IMR-90 (cell line): ENCODE data around the gene CYP4F3. TPM values are rescaled to one million over a fixed set of nuclear protein-coding genes. Genes with fewer than 3 reads are reported as not detected.

Source experiments
- ATAC-seq: fragments of 200-7000 bp; cut with Tn5 transposase; 2 replicates; pipeline ENCODE4 v1.9.1; 2020; ENCODE audit warnings: low read depth, mild to moderate bottlenecking, moderate library complexity
- BruUV-seq: library from RNA; stranded (reverse); fragments of 400-500 nt; replicated peaks from 2 replicates; lab custom pipeline; 2021; lab: Mats Ljungman, UMichigan
- CTCF ChIA-PET: fragments of 300-600 bp; formaldehyde crosslinking; extraction: SDS; loops from one replicate; lab custom pipeline; 2021; ENCODE audit warnings: antibody characterized with exemption; lab: Yijun Ruan, JAX
- POLR2A ChIA-PET: fragments of 300-600 bp; sonication (Branson Sonifier 250); formaldehyde crosslinking; loops from one replicate; lab custom pipeline; 2022; ENCODE audit warnings: antibody characterized with exemption; ENCODE audit not compliant: unreplicated experiment; lab: Charles Lee
- DNase-seq: peaks from one replicate; pipeline ENCODE4 v3.0.0; 2013
- H2AFZ ChIP-seq: replicated peaks from 2 replicates; pipeline ENCODE3; 2013; ENCODE audit warnings: low read length, mild to moderate bottlenecking; ENCODE audit not compliant: poor library complexity
- H2AK5ac ChIP-seq: 2 replicates; pipeline ENCODE4 v1.6.1; 2013; ENCODE audit warnings: low read depth, low read length, inconsistent platforms
- H2AK9ac ChIP-seq: replicated peaks from 2 replicates; pipeline ENCODE3; 2013; ENCODE audit warnings: mild to moderate bottlenecking, low read depth, low read length, moderate library complexity; ENCODE audit not compliant: poor library complexity
- H2BK120ac ChIP-seq: 2 replicates; pipeline ENCODE4 v1.6.1; 2013; ENCODE audit warnings: low read depth, low read length, inconsistent platforms
- H2BK15ac ChIP-seq: 3 replicates; pipeline ENCODE4 v1.6.1; 2013; ENCODE audit warnings: low read depth, low read length, inconsistent platforms
- H2BK20ac ChIP-seq: 2 replicates; pipeline ENCODE4 v1.6.1; 2013; ENCODE audit warnings: low read depth, mild to moderate bottlenecking, inconsistent platforms, low read length, moderate library complexity
- H2BK5ac ChIP-seq: 2 replicates; pipeline ENCODE4 v1.6.1; 2013; ENCODE audit warnings: mild to moderate bottlenecking, low read depth, low read length, inconsistent platforms; ENCODE audit not compliant: poor library complexity, severe bottlenecking
- H3K14ac ChIP-seq: replicated peaks from 2 replicates; pipeline ENCODE4 v1.6.1; 2013; ENCODE audit warnings: low read depth, low read length, inconsistent platforms
- H3K18ac ChIP-seq: 2 replicates; pipeline ENCODE4 v1.6.1; 2013; ENCODE audit warnings: low read depth, low read length, control low read depth
- H3K23ac ChIP-seq: 2 replicates; pipeline ENCODE4 v1.6.1; 2013; ENCODE audit warnings: low read depth, low read length, inconsistent platforms
- H3K27ac ChIP-seq: 2 replicates; pipeline ENCODE4 v1.5.1; 2013; ENCODE audit warnings: mild to moderate bottlenecking, control low read depth, low read length; ENCODE audit not compliant: insufficient read depth
- H3K27me3 ChIP-seq: 2 replicates; pipeline ENCODE4 v1.6.1; 2013; ENCODE audit warnings: low read length; ENCODE audit not compliant: control insufficient read depth, insufficient read depth
- H3K36me3 ChIP-seq: 2 replicates; pipeline ENCODE4 v1.6.1; 2013; ENCODE audit warnings: low read length, mixed read lengths; ENCODE audit not compliant: control insufficient read depth, insufficient read depth
- H3K4ac ChIP-seq: 2 replicates; pipeline ENCODE4 v1.6.1; 2013; ENCODE audit warnings: low read depth, low read length, inconsistent platforms
- H3K4me1 ChIP-seq: 2 replicates; pipeline ENCODE4 v1.6.1; 2013; ENCODE audit warnings: low read length, mixed read lengths; ENCODE audit not compliant: control insufficient read depth, insufficient read depth
- H3K4me2 ChIP-seq: 2 replicates; pipeline ENCODE4 v1.6.1; 2013; ENCODE audit warnings: low read depth, mild to moderate bottlenecking, control low read depth, low read length, moderate library complexity
- H3K4me3 ChIP-seq: 2 replicates; pipeline ENCODE4 v1.5.1; 2013; ENCODE audit warnings: low read depth, mild to moderate bottlenecking, control low read depth, low read length, moderate library complexity; ENCODE audit not compliant: insufficient read depth
- H3K56ac ChIP-seq: 2 replicates; pipeline ENCODE4 v1.6.1; 2013; ENCODE audit warnings: low read length, inconsistent platforms; ENCODE audit not compliant: insufficient read depth; ENCODE audit errors: extremely low read depth
- H3K79me1 ChIP-seq, 2 experiments: 2 replicates each; pipeline ENCODE4 v1.6.1; 2013; ENCODE audit warnings: low read length in 2 of 2, inconsistent platforms in 1 of 2, low read depth in 1 of 2
- H3K9ac ChIP-seq: 2 replicates; pipeline ENCODE4 v1.6.1; 2013; ENCODE audit warnings: low read depth, low read length, control low read depth
- H3K9me1 ChIP-seq: 2 replicates; pipeline ENCODE4 v1.6.1; 2013; ENCODE audit warnings: low read length, inconsistent platforms; ENCODE audit not compliant: insufficient read depth
- H3K9me3 ChIP-seq: 2 replicates; pipeline ENCODE4 v1.6.1; 2013; ENCODE audit warnings: low read length; ENCODE audit not compliant: control insufficient read depth, insufficient read depth
- H4K20me1 ChIP-seq: 2 replicates; pipeline ENCODE4 v1.6.1; 2013; ENCODE audit warnings: low read length, inconsistent platforms; ENCODE audit not compliant: insufficient read depth
- H4K5ac ChIP-seq: 2 replicates; pipeline ENCODE4 v1.6.1; 2013; ENCODE audit warnings: mild to moderate bottlenecking, low read depth, low read length, control low read depth
- H4K8ac ChIP-seq, 2 experiments: 2 replicates each; pipeline ENCODE4 v1.6.1; 2013; ENCODE audit warnings: low read depth in 2 of 2, low read length in 2 of 2, control low read depth in 1 of 2, inconsistent platforms in 1 of 2
- H4K91ac ChIP-seq: 2 replicates; pipeline ENCODE4 v1.6.1; 2013; ENCODE audit warnings: low read depth, low read length, inconsistent platforms; ENCODE audit not compliant: insufficient read depth
- BHLHE40 ChIP-seq: fragments of 150-350 bp; IDR thresholded peaks from 2 replicates; pipeline ENCODE4 v1.6.1; 2016; ENCODE audit warnings: mild to moderate bottlenecking, low read depth, low read length
- CEBPB ChIP-seq: IDR thresholded peaks from 2 replicates; pipeline ENCODE4 v1.6.1; 2012; ENCODE audit warnings: low read depth, low read length, improper control_type of control experiment
- CHD1 ChIP-seq: IDR thresholded peaks from 2 replicates; pipeline ENCODE4 v1.6.1; 2012; ENCODE audit warnings: low read depth, low read length, improper control_type of control experiment
- CTCF ChIP-seq: conservative IDR thresholded peaks from 2 replicates; pipeline ENCODE4 v1.5.1; 2012; ENCODE audit warnings: mild to moderate bottlenecking, low read depth, low read length, improper control_type of control experiment
- ELK1 ChIP-seq: fragments of 150-350 bp; IDR thresholded peaks from 2 replicates; pipeline ENCODE4 v1.6.1; 2016; ENCODE audit warnings: low read depth, mild to moderate bottlenecking, low read length, moderate library complexity, borderline replicate concordance
- FOS ChIP-seq: fragments of 150-350 bp; IDR thresholded peaks from 2 replicates; pipeline ENCODE4 v1.6.1; 2016; ENCODE audit warnings: low read depth, low read length
- MAFK ChIP-seq: IDR thresholded peaks from 2 replicates; pipeline ENCODE4 v1.6.1; 2012; ENCODE audit warnings: low read depth, low read length, improper control_type of control experiment
- MAZ ChIP-seq: IDR thresholded peaks from 2 replicates; pipeline ENCODE4 v1.6.1; 2012; ENCODE audit warnings: low read depth, mild to moderate bottlenecking, low read length, improper control_type of control experiment, moderate library complexity, borderline replicate concordance
- MXI1 ChIP-seq: IDR thresholded peaks from 2 replicates; pipeline ENCODE4 v1.6.1; 2012; ENCODE audit warnings: low read depth, mild to moderate bottlenecking, low read length, moderate library complexity, borderline replicate concordance
- NFE2L2 ChIP-seq: fragments of 150-350 bp; IDR thresholded peaks from 2 replicates; pipeline ENCODE4 v1.6.1; 2016; ENCODE audit warnings: low read depth, mild to moderate bottlenecking, low read length
- POLR2A ChIP-seq: IDR thresholded peaks from 2 replicates; pipeline ENCODE4 v1.6.1; 2012; ENCODE audit warnings: mild to moderate bottlenecking, low read depth, low read length
- RAD21 ChIP-seq: IDR thresholded peaks from 2 replicates; pipeline ENCODE4 v1.6.1; 2012; ENCODE audit warnings: low read length, improper control_type of control experiment
- RCOR1 ChIP-seq: IDR thresholded peaks from 2 replicates; pipeline ENCODE4 v1.6.1; 2012; ENCODE audit warnings: mild to moderate bottlenecking, low read length, improper control_type of control experiment; ENCODE audit not compliant: insufficient replicate concordance
- RFX5 ChIP-seq: IDR thresholded peaks from 2 replicates; pipeline ENCODE4 v1.8.0; 2012; ENCODE audit warnings: low read depth, mild to moderate bottlenecking, low read length, moderate library complexity
- SMC3 ChIP-seq: fragments of 150-350 bp; IDR thresholded peaks from 2 replicates; pipeline ENCODE4 v1.6.1; 2016; ENCODE audit warnings: low read depth, mild to moderate bottlenecking, antibody characterized with exemption, low read length, moderate library complexity
- USF2 ChIP-seq: fragments of 150-350 bp; IDR thresholded peaks from 2 replicates; pipeline ENCODE4 v1.6.1; 2017; ENCODE audit warnings: mild to moderate bottlenecking, antibody characterized with exemption, low read length, low read depth
- WGBS, 2 experiments: methylation state at CpG; one replicate each; pipeline versions ENCODE4 v1.1.5 to v1.1.7; 2013; ENCODE audit warnings: missing lambda C conversion rate in 2 of 2; ENCODE audit not compliant: insufficient read length in 1 of 2; ENCODE audit errors: extremely low coverage in 2 of 2; 5-methylcytosine and 5-hydroxymethylcytosine counted together
- dilution Hi-C: fragments of 300-500 bp; cut with HindIII; formaldehyde crosslinking; loops from one replicate; pipeline ENCODE4 v1.14.3; 2018; ENCODE audit warnings: low sequenced_read_pairs; ENCODE audit not compliant: unreplicated experiment
- in situ Hi-C: fragments of 300-500 bp; cut with MboI; formaldehyde crosslinking; loops from 3 replicates; pipeline ENCODE4 v1.14.3; 2019; ENCODE audit warnings: low sequenced_read_pairs, inconsistent platforms, mixed read lengths
- intact Hi-C: fragments of 100-400 bp; cut with micrococcal nuclease; formaldehyde crosslinking; loops from 2 replicates; pipeline ENCODE4 v1.10.0; 2022
- polyA plus RNA-seq, 3 experiments: library from polyadenylated mRNA; depleted of rRNA; stranded (reverse); fragments of >200 nt; gene quantifications; 2 replicates each; pipeline ENCODE4 v1.2.3, GENCODE V29; 2012; ENCODE audit warnings: low replicate concordance in 1 of 3
- total RNA-seq: library from RNA; depleted of rRNA; stranded (reverse); fragments of >200 nt; gene quantifications from 2 replicates; pipeline ENCODE4 v1.2.3, GENCODE V29; 2012

CYP4F3 gene
- total and polyA plus RNA-seq, 2 of the 4 experiments (the other 2 are of a cell fraction), result not detected

- H2AK5ac ChIP-seq, result no peak overlapping the region
- no TSS peak for BruUV-seq
- H3K27me3 ChIP-seq, result no peaks in the 10 kb centered on the region
- H4K8ac ChIP-seq, result no peak overlapping the region
- H3K79me1 ChIP-seq, result no peaks in the 10 kb centered on the region
- H2AK9ac ChIP-seq, result no peak overlapping the region
- H3K23ac ChIP-seq, result no peak overlapping the region
- no peak overlapping the region for H3K4me2 ChIP-seq
- no peak overlapping the region for H4K5ac ChIP-seq
- no peaks in the 10 kb centered on the region for H3K36me3 ChIP-seq
- WGBS, 2 experiments, result 100% methylated on average over 2 of the region's 4 CpGs; no CpG with 5 or more reads in 1 of the 2 experiments
- H3K9me3 ChIP-seq, result peaks cover 11% of the 10 kb centered on the region
- no peak overlapping the region for H4K91ac ChIP-seq
- H3K9me1 ChIP-seq, result no peaks in the 10 kb centered on the region
- CTCF ChIA-PET, result no interaction called here
- intact Hi-C loops (no loop called here), in situ Hi-C loops (no loop called here), dilution Hi-C loops (no loop called here)
- no peak overlapping the region for H2BK20ac ChIP-seq
- H3K4me3 ChIP-seq, result no peak overlapping the region
- DNase-seq, result no peak
- H3K14ac ChIP-seq, result no peak overlapping the region
- ATAC-seq, result no peak
- POLR2A ChIA-PET, result no interaction called here
- TF ChIP-seq USF2, result no peak
- TF ChIP-seq MAZ, result no peak
- no peak for TF ChIP-seq MAFK
- no peak for TF ChIP-seq SMC3
- TF ChIP-seq CEBPB, result no peak
- no peak for TF ChIP-seq RCOR1
- TF ChIP-seq RFX5, result no peak
- no peak for TF ChIP-seq BHLHE40
- TF ChIP-seq FOS, result no peak
- TF ChIP-seq RAD21, result no peak
- no peak for TF ChIP-seq POLR2A
- TF ChIP-seq NFE2L2, result no peak
- no peak for TF ChIP-seq ELK1
- no peak for TF ChIP-seq CTCF
- TF ChIP-seq CHD1, result no peak
- no peak for TF ChIP-seq MXI1
- no peak overlapping the region for H2BK120ac ChIP-seq
- H3K9ac ChIP-seq, result no peak overlapping the region
- no peak overlapping the region for H2AFZ ChIP-seq
- H3K4me1 ChIP-seq, result no peaks in the 10 kb centered on the region
- H3K18ac ChIP-seq, result no peak overlapping the region
- no peak overlapping the region for H3K56ac ChIP-seq
- no peak overlapping the region for H3K4ac ChIP-seq
- no peak overlapping the region for H3K27ac ChIP-seq
- H2BK15ac ChIP-seq, result no peak overlapping the region
- H4K20me1 ChIP-seq, result no peaks in the 10 kb centered on the region
- no peak overlapping the region for H2BK5ac ChIP-seq
Measured at GRCh38 chr19:15663247-15663646, 22.6 kb downstream of the CYP4F3 start.
